CD4-positive, alpha-beta T cell treated with Interleukin-15 for 4 hours (primary cell): ENCODE results near the gene SOX15.

ENCODE experiments used
- DNase-seq: peaks from one replicate; pipeline ENCODE4 v3.0.0-alpha.2; 2020; ENCODE audit warnings: low spot score

SOX15 gene

DNA sequence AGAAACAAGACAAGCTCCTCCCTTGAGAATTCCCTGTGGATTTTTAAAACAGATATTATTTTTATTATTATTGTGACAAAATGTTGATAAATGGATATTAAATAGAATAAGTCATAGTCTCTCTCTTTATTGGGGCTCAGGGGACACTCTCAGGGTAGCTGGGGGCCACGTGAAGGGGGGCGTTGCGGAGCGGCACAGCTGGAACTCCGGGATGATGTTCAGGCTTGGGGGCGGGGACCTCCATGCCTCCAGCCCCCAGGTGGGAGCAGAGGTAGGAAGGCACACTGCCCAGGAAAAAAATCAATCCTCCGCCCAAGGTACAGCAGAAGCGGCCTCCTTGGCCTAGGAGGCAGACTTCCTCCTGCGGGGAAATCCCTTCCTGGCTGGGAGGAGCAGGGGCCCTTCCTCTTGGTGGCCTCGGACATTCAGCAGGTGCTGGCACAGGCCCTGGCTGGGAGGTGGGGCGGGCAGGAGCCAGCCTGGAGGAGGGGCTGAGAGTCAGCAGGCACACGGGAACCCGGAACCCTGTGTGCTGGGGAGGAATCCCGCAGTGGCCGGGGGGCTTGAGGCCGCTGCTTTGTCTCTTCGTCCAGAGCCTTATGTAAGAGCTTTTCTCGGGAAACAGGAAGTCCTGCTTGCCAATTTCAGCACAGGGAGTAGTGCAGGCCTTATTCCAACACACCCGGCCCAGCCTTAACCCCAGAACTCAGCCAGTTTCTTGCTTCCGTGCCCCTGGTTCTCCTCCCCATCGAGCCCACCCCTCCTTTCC, 31.9 kb downstream of the SOX15 start:
- DNase-seq: no peak

DNA sequence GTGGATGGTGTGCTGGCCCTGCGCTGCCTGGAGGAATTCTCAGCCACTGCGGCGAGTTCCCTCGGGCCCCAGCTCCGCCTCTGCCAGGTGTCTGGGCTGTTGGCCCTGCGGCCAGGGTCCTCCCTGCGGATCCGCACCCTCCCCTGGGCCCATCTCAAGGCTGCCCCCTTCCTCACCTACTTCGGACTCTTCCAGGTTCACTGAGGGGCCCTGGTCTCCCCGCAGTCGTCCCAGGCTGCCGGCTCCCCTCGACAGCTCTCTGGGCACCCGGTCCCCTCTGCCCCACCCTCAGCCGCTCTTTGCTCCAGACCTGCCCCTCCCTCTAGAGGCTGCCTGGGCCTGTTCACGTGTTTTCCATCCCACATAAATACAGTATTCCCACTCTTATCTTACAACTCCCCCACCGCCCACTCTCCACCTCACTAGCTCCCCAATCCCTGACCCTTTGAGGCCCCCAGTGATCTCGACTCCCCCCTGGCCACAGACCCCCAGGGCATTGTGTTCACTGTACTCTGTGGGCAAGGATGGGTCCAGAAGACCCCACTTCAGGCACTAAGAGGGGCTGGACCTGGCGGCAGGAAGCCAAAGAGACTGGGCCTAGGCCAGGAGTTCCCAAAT, 32.6 kb downstream of the SOX15 start:
- DNase-seq: no peak

DNA sequence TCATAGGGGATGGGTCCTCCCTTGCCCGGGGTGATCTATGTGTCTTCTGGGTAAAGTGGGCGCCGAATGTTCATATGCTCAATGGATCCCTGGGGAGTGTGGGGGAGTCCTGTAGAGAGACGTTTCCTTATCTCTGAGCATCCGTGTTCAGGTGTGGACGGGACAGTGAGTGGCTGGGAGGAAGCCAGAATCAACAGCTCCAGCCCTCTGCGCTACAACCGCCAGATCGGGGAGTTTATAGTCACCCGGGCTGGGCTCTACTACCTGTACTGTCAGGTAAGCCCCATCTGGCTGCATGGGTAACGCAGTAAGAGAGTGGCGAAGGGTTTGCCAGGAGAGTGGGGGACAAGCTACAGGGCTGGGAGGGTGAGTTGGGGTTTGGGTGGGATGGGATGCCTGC, 33.3 kb downstream of the SOX15 start:
- no peak for DNase-seq

DNA sequence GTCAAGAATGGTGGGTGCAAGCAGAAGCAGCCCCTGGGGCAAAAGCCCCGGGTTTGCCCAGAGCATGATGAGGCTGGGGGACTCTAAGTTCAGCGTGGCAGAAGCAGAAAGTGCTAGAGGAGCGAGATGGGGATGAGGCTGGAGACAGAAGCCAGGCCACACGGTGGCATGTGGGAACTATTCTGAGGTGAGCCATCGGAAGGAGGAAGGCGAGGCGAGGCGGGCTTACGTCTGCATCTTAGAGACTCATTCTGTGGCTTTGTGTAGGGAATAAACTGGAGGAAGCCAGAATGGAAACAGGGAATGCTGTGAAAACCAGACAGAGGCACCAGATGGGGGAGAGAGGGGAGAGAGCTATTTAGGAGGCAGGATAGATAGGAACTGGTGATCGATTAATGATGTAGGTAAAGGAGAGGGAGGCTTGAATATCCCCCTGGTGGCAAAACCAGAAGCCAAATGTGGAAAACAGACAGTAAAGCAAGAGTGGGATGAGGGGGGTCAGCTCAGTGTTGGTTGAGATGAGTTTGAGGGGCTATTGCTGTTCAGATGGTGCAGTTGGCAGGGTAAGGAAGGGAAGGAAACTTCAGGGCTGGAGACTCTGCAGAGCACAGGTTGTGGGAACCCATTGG, 34.5 kb downstream of the SOX15 start:
- no peak for DNase-seq

DNA sequence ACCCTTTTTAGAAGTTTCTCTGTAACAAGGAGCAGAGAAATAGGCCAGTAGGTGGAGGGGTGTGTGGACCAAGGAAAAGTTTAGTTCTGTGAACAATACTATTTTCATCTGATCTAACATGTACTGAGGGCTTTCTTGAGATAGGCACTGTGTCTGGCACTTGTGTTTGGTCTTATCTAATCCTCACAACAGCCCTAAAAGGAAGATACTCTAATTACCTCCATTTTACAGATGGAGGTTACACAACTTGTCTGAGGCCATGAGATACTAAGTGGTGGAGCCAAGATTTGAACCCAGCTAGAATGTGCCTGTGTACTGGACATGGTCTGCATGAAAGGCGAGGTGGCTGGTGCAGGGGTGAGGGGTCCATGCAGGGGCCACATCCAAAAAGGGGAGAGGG, 36.5 kb downstream of the SOX15 start:
- DNase-seq: no peak

DNA sequence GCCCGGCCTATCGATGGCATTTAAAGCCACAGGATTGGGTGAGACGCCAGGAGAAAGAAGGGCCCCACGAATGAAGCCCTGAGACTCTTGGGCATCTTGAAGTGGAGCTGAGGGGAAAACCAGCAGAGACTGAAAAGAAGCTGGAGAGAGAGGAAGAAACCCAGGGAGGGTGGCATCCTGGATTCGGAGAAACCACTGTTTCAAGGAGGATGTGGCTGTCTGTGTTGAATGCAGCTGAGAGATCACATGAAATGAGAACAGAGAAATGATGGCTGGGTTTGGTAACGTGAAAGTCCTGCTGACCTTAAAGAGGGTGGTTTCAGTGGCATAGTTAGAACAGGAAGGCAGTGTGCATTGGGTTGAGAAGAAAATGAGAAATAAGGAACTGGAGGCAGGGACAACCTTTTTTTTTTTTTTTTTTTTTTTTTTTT, 37.3 kb downstream of the SOX15 start:
- DNase-seq: peak; percentile 73

DNA sequence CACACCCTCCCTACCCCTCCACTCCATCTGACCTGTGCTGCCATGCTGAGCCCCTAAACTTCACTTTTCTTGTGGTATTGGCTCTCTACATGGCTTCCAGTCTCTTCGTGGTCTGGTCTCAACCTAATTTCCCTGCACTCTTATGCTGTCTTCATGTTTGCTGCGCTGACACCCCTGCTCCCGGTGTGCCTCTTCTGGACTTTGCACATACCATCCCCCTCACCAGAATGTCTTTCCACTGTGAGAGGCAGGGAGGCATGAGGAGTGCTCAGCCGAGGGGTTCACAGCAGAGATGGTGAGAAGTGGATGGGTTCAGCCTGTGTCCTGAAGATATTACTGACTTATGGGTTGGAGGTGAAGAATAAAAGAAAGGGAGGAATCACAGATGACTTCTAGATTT, 38.5 kb downstream of the SOX15 start:
- DNase-seq: no peak

DNA sequence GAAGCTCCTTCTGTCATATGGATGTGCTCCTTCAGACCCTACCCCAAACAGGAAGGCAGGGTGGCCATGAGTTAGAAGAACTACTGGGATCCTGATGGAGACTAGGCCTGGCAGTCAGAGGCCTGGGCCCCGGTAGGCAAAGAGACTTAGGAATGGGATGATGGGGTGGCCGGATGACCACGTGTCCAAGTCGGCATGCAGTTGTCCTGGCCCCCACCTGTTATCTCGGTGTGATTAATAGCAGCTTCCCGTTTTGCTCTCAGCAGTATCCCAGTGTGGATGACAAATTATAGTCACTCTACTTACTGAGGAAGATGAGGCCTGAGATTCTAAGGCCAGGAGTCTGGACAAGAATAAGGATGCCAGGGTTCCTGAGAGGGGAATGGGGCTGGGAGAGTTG, 39.5 kb downstream of the SOX15 start:
- DNase-seq: no peak

DNA sequence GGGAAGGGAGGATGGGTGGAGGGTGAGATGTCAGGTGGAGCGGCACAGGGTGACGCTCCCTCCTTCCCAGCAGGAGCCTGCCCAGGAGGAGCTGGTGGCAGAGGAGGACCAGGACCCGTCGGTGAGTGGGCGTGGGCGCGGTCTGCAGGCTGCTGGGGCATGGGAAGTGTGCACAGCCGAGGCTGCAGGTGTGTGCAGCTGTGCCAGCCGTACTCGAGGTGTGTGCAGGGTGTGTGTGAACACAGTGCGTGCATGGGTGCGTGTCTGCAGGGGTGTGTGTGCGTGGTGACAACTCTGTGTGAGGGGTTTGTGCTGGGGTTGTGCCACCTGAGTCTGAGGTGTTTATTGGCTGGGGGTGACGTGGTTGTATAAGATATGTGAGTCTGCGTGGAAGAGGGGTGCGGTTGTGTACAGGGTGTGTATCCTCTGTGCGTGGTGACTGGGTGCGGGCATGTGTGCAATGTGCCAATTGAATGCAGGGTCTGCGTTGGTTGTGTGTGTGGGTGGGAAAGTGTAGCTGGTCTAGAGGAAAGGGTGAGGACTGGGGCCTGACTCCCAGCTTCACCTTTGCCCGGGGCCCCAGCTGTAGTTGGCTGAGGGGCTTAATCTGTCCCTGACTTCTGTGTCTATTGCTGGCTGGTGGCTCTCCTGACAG, 40.4 kb downstream of the SOX15 start:
- peak; percentile 68 for DNase-seq

DNA sequence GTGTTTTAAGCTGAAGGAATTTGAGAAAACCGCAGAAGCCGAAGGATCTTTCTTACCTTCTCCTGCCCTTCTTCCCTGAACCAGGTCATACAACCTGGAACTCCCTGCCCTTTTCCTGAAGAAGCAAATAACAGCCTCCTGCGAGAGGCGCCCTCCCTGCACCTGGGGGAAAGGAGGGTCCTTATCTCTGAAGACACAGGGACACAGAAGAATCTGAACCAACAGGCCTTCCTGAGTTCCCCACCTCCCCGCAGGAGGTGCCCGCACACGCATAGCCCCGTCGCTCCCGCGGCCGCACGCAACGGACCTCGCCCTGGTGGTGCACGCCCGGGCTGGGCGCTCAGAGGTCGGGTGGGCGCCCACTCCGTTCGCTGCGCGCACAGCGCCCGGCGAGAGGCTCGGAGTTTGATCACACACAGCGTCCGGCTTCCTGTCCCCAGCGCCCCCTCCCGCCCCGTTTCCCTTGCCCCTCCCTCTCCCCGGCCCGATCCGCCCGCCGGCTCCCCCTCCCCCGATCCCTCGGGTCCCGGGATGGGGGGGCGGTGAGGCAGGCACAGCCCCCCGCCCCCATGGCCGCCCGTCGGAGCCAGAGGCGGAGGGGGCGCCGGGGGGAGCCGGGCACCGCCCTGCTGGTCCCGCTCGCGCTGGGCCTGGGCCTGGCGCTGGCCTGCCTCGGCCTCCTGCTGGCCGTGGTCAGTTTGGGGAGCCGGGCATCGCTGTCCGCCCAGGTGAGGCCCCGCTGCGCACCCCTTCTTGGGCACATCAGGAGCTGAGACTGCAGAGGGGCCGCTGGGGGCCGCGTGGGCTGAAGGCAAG, 41.1 kb downstream of the SOX15 start, which contains the start of gene TNFSF12:
TSS of gene TNFSF12 (plus strand) at position 474 of the 816 bp plus-strand sequence. CDS start at position 570, 96 bp downstream.
- DNase-seq: peak; percentile 53

DNA sequence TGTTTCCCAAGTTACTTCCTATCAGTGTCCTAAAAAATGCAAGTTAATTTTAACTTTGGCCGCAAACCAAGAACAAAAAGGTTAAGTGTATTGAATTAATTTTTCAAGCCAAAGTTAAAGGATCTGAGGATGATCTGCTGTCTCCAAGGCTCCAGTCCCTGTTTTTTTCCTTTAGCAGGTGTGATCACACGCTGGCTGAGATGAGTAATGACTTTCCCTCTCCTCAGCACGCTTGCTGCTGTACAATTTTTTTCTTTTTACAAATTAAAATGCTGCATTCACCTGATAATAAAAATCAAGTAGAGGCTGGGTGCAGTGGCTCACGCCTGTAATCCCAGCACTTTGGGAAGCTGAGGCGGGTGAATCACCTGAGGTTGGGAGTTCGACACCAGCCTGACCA, 45.0 kb downstream of the SOX15 start:
- DNase-seq: no peak

DNA sequence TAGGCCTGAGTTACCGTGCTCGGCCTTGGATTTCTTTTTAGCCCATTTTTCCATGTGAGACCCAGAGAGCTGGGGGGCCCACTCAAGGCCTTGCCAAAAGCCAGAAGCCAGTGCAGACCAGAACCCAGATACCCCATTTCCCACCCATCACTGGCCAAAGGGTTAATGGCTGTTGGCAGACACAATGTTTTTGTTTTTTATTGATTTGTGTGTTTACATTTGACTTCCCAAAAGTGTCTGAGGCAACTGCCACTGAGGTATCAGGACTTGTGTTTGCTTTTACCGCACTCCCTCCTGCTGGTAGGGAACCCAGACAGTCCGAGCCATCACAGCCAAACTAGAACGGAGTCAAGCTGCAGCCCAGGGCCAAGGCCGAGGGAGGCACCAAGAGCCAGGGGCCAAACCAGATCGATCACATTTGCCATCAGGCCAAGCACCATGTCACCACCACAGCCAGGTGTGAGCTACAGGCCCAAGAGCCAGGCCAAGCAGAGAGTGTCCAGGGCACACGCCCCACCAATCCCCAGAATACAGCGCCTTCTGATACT, 48.7 kb downstream of the SOX15 start:
- DNase-seq: no peak

DNA sequence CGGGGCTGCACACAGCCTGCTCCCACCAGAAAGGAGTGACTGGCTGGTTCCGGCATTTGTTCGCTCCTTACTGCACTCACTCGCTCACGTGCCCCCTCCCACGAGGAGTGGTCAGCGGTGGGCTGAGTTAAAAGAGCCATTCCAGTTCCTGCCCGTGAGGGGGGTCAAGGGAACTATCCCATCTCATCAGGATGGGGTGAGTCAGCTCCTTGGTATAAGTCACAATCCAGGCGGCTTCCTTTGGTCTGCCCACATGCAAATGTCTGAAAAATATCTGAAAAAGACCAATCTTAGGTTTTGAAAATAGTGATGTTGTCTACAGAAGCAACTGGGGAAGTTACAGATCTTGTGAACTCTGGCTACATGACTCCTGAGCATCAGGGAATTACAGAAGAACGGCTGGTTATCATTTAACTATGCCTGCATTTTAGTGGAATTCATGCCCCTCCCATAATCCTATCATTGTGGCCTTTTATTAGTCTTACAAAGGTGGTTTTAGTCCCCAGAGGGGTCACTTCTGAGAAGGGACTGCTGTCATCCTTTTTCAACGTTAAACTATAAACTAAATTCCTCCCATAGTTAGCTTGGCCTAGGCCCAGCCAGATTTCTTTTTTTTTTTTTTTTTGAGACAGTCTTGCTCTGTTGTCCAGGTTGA, 50.9 kb downstream of the SOX15 start:
- no peak for DNase-seq
